ENCODE results near the gene SRP68. TPM values are rescaled to one million over a fixed set of nuclear protein-coding genes. Genes with fewer than 3 reads are reported as not detected.

SRP68 gene
- total and polyA plus RNA-seq, 2 of the 4 experiments (the other 2 are of a cell fraction): 47.1 to 82.6 TPM

DNA sequence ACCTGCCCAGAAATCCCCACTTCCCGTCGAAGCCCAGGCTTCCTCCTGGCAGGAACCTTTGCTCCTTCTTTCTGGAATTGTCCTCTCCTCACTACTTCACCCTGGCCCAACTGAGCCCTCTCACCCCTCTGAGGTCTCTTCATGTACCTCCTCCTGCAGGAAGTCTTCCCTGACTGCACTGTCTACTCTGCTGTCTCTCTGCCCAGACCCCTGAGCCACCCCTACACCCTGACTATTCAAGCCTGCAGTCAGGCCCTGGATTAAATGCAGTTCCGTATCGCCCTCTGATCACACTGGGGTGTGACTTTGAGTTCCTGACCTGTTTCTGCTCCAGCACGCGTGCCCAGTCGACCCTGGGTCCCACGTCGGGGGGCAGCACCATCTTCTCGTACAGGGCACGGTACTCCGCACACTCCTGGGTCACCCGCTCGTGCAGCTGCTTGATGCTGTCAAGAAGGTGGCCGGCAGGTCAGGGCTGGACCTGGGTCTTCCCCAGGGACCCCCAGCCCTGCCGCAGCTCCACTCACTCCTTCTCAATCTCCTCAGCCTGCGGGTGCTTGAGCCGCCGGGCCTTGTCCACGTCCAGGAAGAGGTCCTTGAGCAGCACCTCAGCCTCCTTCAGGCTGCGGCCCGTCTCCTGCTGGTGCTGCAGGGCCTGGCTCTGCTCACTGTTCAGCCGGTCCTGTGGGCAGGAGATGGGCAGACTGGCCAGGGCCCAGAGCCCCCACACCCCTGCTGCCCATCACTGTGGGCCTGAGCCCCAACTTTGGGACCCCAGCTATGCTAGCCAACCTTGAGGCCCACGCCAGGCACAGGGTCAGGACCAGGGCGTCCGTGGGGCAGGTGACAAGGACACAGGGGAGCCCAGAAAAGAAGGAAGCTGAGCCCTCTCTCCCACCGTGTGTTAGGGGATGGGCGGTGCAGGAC is 49.1 kb downstream of the SRP68 start:
- Histone ChIP-seq H3K36me3 (ENCODE audit: control insufficient read depth, insufficient read depth, low read length) (no peaks in the 10 kb centered on the region), H2AK5ac (ENCODE audit: low read depth, low read length) (no peak overlapping the region), H3K9me1 (ENCODE audit: insufficient read depth, low read length) (no peaks in the 10 kb centered on the region), H4K8ac (ENCODE audit: low read depth in 2 of 2, low read length in 2 of 2) (no peak overlapping the region), H3K14ac (replicated peaks; ENCODE audit: low read depth, low read length) (no peak overlapping the region), H3K18ac (ENCODE audit: low read depth, low read length) (no peak overlapping the region), H3K4ac (ENCODE audit: low read depth, low read length) (no peak overlapping the region), H4K91ac (ENCODE audit: insufficient read depth, low read depth, low read length) (no peak overlapping the region), H2AK9ac (replicated peaks; ENCODE audit: low read depth, low read length, poor library complexity) (no peak overlapping the region), H2BK20ac (ENCODE audit: low read depth, low read length) (no peak overlapping the region), H3K9me3 (ENCODE audit: control insufficient read depth, insufficient read depth, low read length) (no peaks in the 10 kb centered on the region), H4K5ac (ENCODE audit: low read depth, low read length) (no peak overlapping the region), H3K56ac (ENCODE audit: extremely low read depth, insufficient read depth, low read length) (no peak overlapping the region), H2BK5ac (ENCODE audit: low read depth, low read length, poor library complexity, severe bottlenecking) (no peak overlapping the region), H3K4me3 (ENCODE audit: insufficient read depth, low read depth, low read length) (no peak overlapping the region), H3K79me1 (ENCODE audit: low read depth in 1 of 2, low read length in 2 of 2) (no peaks in the 10 kb centered on the region), H3K4me2 (ENCODE audit: low read depth, low read length) (no peak overlapping the region), H3K27ac (ENCODE audit: insufficient read depth, low read length) (no peak overlapping the region), H3K9ac (ENCODE audit: low read depth, low read length) (no peak overlapping the region), H2BK120ac (ENCODE audit: low read depth, low read length) (no peak overlapping the region), H3K23ac (ENCODE audit: low read depth, low read length) (no peak overlapping the region), H3K27me3 (ENCODE audit: control insufficient read depth, insufficient read depth, low read length) (peaks cover 20% of the 10 kb centered on the region), H4K20me1 (ENCODE audit: insufficient read depth, low read length) (no peaks in the 10 kb centered on the region), H2AFZ (replicated peaks; ENCODE audit: low read length, poor library complexity) (no peak overlapping the region), H2BK15ac (ENCODE audit: low read depth, low read length) (no peak overlapping the region), H3K4me1 (ENCODE audit: control insufficient read depth, insufficient read depth, low read length) (no peaks in the 10 kb centered on the region)
- DNase-seq (no peak), ATAC-seq (ENCODE audit: low read depth) (no peak)
- ChIA-PET CTCF (no interaction called here), POLR2A (ENCODE audit: unreplicated experiment) (no interaction called here)
- dilution Hi-C loops (cut with HindIII; ENCODE audit: low sequenced_read_pairs, unreplicated experiment) (no loop called here), in situ Hi-C loops (cut with MboI; ENCODE audit: low sequenced_read_pairs) (no loop called here), intact Hi-C loops (cut with micrococcal nuclease) (no loop called here)
- BruUV-seq (replicated peaks): no TSS peak
- WGBS, 2 experiments (ENCODE audit: extremely low coverage in 2 of 2, insufficient read length in 1 of 2): 81% methylated on average over 14 of the region's 28 CpGs; no CpG with 5 or more reads in 1 of the 2 experiments
- TF ChIP-seq NFE2L2 (IDR thresholded peaks at IDR 0.05; ENCODE audit: low read depth, low read length) (no peak), MXI1 (IDR thresholded peaks at IDR 0.05; ENCODE audit: borderline replicate concordance, low read depth, low read length) (no peak), FOS (IDR thresholded peaks at IDR 0.05; ENCODE audit: low read depth, low read length) (no peak), CHD1 (IDR thresholded peaks at IDR 0.05; ENCODE audit: low read depth, low read length) (no peak), CEBPB (IDR thresholded peaks at IDR 0.05; ENCODE audit: low read depth, low read length) (no peak), BHLHE40 (IDR thresholded peaks at IDR 0.05; ENCODE audit: low read depth, low read length) (no peak), RFX5 (IDR thresholded peaks at IDR 0.05; ENCODE audit: low read depth, low read length) (no peak), MAZ (IDR thresholded peaks at IDR 0.05; ENCODE audit: borderline replicate concordance, low read depth, low read length) (no peak), MAFK (IDR thresholded peaks at IDR 0.05; ENCODE audit: low read depth, low read length) (no peak), POLR2A (IDR thresholded peaks at IDR 0.05; ENCODE audit: low read depth, low read length) (no peak)
- TF ChIP-seq, protein P1, sequence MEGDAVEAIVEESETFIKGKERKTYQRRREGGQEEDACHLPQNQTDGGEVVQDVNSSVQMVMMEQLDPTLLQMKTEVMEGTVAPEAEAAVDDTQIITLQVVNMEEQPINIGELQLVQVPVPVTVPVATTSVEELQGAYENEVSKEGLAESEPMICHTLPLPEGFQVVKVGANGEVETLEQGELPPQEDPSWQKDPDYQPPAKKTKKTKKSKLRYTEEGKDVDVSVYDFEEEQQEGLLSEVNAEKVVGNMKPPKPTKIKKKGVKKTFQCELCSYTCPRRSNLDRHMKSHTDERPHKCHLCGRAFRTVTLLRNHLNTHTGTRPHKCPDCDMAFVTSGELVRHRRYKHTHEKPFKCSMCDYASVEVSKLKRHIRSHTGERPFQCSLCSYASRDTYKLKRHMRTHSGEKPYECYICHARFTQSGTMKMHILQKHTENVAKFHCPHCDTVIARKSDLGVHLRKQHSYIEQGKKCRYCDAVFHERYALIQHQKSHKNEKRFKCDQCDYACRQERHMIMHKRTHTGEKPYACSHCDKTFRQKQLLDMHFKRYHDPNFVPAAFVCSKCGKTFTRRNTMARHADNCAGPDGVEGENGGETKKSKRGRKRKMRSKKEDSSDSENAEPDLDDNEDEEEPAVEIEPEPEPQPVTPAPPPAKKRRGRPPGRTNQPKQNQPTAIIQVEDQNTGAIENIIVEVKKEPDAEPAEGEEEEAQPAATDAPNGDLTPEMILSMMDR (conservative IDR thresholded peaks at IDR 0.05; ENCODE audit: low read depth, low read length): no peak
- TF ChIP-seq, protein P2, sequence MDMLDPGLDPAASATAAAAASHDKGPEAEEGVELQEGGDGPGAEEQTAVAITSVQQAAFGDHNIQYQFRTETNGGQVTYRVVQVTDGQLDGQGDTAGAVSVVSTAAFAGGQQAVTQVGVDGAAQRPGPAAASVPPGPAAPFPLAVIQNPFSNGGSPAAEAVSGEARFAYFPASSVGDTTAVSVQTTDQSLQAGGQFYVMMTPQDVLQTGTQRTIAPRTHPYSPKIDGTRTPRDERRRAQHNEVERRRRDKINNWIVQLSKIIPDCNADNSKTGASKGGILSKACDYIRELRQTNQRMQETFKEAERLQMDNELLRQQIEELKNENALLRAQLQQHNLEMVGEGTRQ (IDR thresholded peaks at IDR 0.05; ENCODE audit: low read depth, low read length): no peak

All from IMR-90 (cell line).